H9 (cell line): ENCODE data around the gene CBFA2T2. TPM values are rescaled to one million over a fixed set of nuclear protein-coding genes. Genes with fewer than 3 reads are reported as not detected.

ENCODE experiments used
- DNase-seq: peaks from one replicate; pipeline ENCODE4 v3.0.0-alpha.2; 2017
- H2AFZ ChIP-seq: one replicate; pipeline ENCODE4 v1.6.1; 2013; ENCODE audit warnings: mild to moderate bottlenecking, low read length, control low read depth, moderate library complexity
- H2AK5ac ChIP-seq: 2 replicates; pipeline ENCODE4 v1.6.1; 2013; ENCODE audit warnings: low read length, control low read depth, mixed read lengths; ENCODE audit not compliant: insufficient read length
- H2BK120ac ChIP-seq: one replicate; pipeline ENCODE4 v1.6.1; 2013; ENCODE audit warnings: low read depth, mild to moderate bottlenecking, low read length, control low read depth, inconsistent platforms; ENCODE audit not compliant: poor library complexity, severe bottlenecking
- H2BK12ac ChIP-seq: 2 replicates; pipeline ENCODE4 v1.6.1; 2013; ENCODE audit warnings: low read length, control low read depth, mixed read lengths, low read depth; ENCODE audit not compliant: insufficient read length
- H2BK15ac ChIP-seq: 2 replicates; pipeline ENCODE4 v1.6.1; 2013; ENCODE audit warnings: low read depth, low read length, control low read depth
- H2BK20ac ChIP-seq: one replicate; pipeline ENCODE4 v1.6.1; 2013; ENCODE audit warnings: low read depth, mild to moderate bottlenecking, low read length, control low read depth, inconsistent platforms; ENCODE audit not compliant: poor library complexity, severe bottlenecking
- H2BK5ac ChIP-seq: 2 replicates; pipeline ENCODE4 v1.6.1; 2013; ENCODE audit warnings: low read length, control low read depth, mixed read lengths; ENCODE audit not compliant: insufficient read length
- H3K14ac ChIP-seq: 2 replicates; pipeline ENCODE4 v1.6.1; 2013; ENCODE audit warnings: low read length, control low read depth; ENCODE audit not compliant: insufficient read depth
- H3K18ac ChIP-seq: 2 replicates; pipeline ENCODE4 v1.6.1; 2013; ENCODE audit warnings: low read depth, mild to moderate bottlenecking, mixed read lengths, low read length, control low read depth; ENCODE audit not compliant: insufficient read length
- H3K23ac ChIP-seq: 2 replicates; pipeline ENCODE4 v1.6.1; 2013; ENCODE audit warnings: low read length, control low read depth, mixed read lengths, low read depth; ENCODE audit not compliant: insufficient read length
- H3K23me2 ChIP-seq: 2 replicates; pipeline ENCODE4 v1.6.1; 2013; ENCODE audit warnings: low read depth, mild to moderate bottlenecking, mixed read lengths, low read length, control low read depth; ENCODE audit not compliant: insufficient read length, poor library complexity, severe bottlenecking
- H3K27ac ChIP-seq: 2 replicates; pipeline ENCODE4 v1.5.1; 2013; ENCODE audit warnings: low read length, control low read depth, mixed read lengths, low read depth; ENCODE audit not compliant: insufficient read length
- H3K27me3 ChIP-seq: 2 replicates; pipeline ENCODE4 v1.6.1; 2013; ENCODE audit warnings: low read length, control low read depth, inconsistent platforms; ENCODE audit not compliant: insufficient read depth
- H3K4ac ChIP-seq: 2 replicates; pipeline ENCODE4 v1.6.1; 2013; ENCODE audit warnings: low read depth, mild to moderate bottlenecking, control low read depth, inconsistent platforms, low read length, moderate library complexity
- H3K4me1 ChIP-seq: 2 replicates; pipeline ENCODE4 v1.6.1; 2013; ENCODE audit warnings: low read length, control low read depth, inconsistent platforms; ENCODE audit not compliant: insufficient read depth
- H3K4me2 ChIP-seq: 2 replicates; pipeline ENCODE4 v1.6.1; 2013; ENCODE audit warnings: low read length, control low read depth, mixed read lengths; ENCODE audit not compliant: insufficient read length, insufficient read depth
- H3K56ac ChIP-seq: 2 replicates; pipeline ENCODE4 v1.6.1; 2013; ENCODE audit warnings: low read depth, mild to moderate bottlenecking, mixed read lengths, low read length, control low read depth; ENCODE audit not compliant: insufficient read length
- H3K79me1 ChIP-seq: 2 replicates; pipeline ENCODE4 v1.6.1; 2013; ENCODE audit warnings: low read depth, mild to moderate bottlenecking, moderate library complexity, low read length, control low read depth, inconsistent platforms; ENCODE audit not compliant: insufficient read depth, poor library complexity, severe bottlenecking
- H3K79me2 ChIP-seq: 2 replicates; pipeline ENCODE4 v1.6.1; 2013; ENCODE audit warnings: low read length, control low read depth, inconsistent platforms; ENCODE audit not compliant: insufficient read depth
- H3K9ac ChIP-seq: 2 replicates; pipeline ENCODE4 v1.6.1; 2013; ENCODE audit warnings: low read length, control low read depth, mixed read lengths; ENCODE audit not compliant: insufficient read length; ENCODE audit errors: extremely low read depth
- H3K9me3 ChIP-seq: one replicate; pipeline ENCODE4 v1.6.1; 2013; ENCODE audit warnings: low read depth, low read length, inconsistent platforms; ENCODE audit not compliant: control insufficient read depth
- H3T11ph ChIP-seq: one replicate; pipeline ENCODE4 v1.6.1; 2013; ENCODE audit warnings: mild to moderate bottlenecking, low read length, control low read depth, inconsistent platforms
- H4K20me1 ChIP-seq: one replicate; pipeline ENCODE4 v1.6.1; 2013; ENCODE audit not compliant: control insufficient read depth, insufficient read length, insufficient read depth
- H4K5ac ChIP-seq: 2 replicates; pipeline ENCODE4 v1.6.1; 2013; ENCODE audit warnings: low read depth, mild to moderate bottlenecking, mixed read lengths, low read length, control low read depth; ENCODE audit not compliant: insufficient read length
- H4K8ac ChIP-seq: replicated peaks from 2 replicates; pipeline ENCODE4 v1.6.1; 2013; ENCODE audit warnings: low read length, control low read depth, mixed read lengths, low read depth; ENCODE audit not compliant: insufficient read length
- H4K91ac ChIP-seq: 2 replicates; pipeline ENCODE4 v1.6.1; 2013; ENCODE audit warnings: low read depth, mild to moderate bottlenecking, moderate library complexity, mixed read lengths, low read length, control low read depth; ENCODE audit not compliant: insufficient read length
- H3K27ac Mint-ChIP-seq, 3 experiments: 2 replicates in 2 of 3; 3 replicates in 1 of 3; pipeline ENCODE4 v1.8.0; 2020 to 2021; ENCODE audit warnings: mixed read lengths in 3 of 3, mild to moderate bottlenecking in 1 of 3, moderate library complexity in 1 of 3
- H3K27me3 Mint-ChIP-seq: 2 replicates; pipeline ENCODE4 v1.8.0; 2021; ENCODE audit warnings: low read depth, mild to moderate bottlenecking, moderate library complexity, mixed read lengths
- H3K36me3 Mint-ChIP-seq, 3 experiments: 2 replicates in 2 of 3; 3 replicates in 1 of 3; pipeline ENCODE4 v1.8.0; 2020 to 2021; ENCODE audit warnings: low read depth in 3 of 3, mixed read lengths in 3 of 3; ENCODE audit not compliant: insufficient read depth in 1 of 3
- H3K4me1 Mint-ChIP-seq, 2 experiments: 2 replicates each; pipeline ENCODE4 v1.8.0; 2020; ENCODE audit warnings: mixed read lengths in 2 of 2
- H3K4me3 Mint-ChIP-seq, 2 experiments: 2 replicates in 1 of 2; 3 replicates in 1 of 2; pipeline ENCODE4 v1.8.0; 2020 to 2021; ENCODE audit warnings: mild to moderate bottlenecking in 2 of 2, mixed read lengths in 2 of 2, moderate library complexity in 1 of 2
- H3K9me3 Mint-ChIP-seq, 2 experiments: 2 replicates in 1 of 2; 3 replicates in 1 of 2; pipeline ENCODE4 v1.8.0; 2020; ENCODE audit warnings: mild to moderate bottlenecking in 2 of 2, mixed read lengths in 2 of 2, moderate library complexity in 1 of 2
- WGBS: extraction: QIAGEN DNeasy Blood & Tissue Kit; methylation state at CpG from one replicate; pipeline ENCODE4 v1.1.7; 2013; ENCODE audit warnings: missing lambda C conversion rate, low lambda C conversion rate, mixed read lengths; ENCODE audit not compliant: insufficient read length; ENCODE audit errors: extremely low coverage; 5-methylcytosine and 5-hydroxymethylcytosine counted together
- total RNA-seq: library from RNA; stranded (reverse); gene quantifications from 2 replicates; pipeline ENCODE4 v1.2.1, GENCODE V29; 2021
- TF ChIP-seq, protein P1 (sequence below): fragments of 200-600 bp; sonication (generic); conservative IDR thresholded peaks from 3 replicates; pipeline ENCODE4 v1.8.0; 2021; ENCODE audit warnings: antibody characterized with exemption, mild to moderate bottlenecking

Gene CBFA2T2
- total RNA-seq, 1 experiment from 2014 or later, result 11.2 TPM

DNA sequence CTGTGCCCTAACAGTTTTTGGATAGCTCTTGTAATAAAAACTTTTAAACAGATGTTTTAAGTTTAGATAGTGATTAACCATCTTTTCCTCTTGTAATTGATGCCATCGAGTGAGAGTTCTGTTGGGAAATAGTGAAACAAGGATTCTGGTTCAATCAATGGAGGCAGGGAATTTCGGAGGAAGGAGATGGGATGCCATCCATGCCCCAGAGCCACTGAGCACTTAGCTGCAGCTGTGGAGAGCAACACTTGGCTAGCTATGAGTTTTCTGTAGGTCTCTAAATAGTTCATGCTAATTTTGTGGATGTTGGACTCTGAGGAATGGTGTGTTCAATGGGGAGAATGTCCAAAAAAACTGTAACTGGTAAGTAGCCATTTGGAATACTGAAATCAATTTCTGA, 16.7 kb downstream of the CBFA2T2 start:
- H2BK5ac ChIP-seq, result no peak overlapping the region
- H2BK120ac ChIP-seq, result no peak overlapping the region
- Mint-ChIP-seq H3K4me1 (0 out of 4 replicates have a peak, but pooled peaks cover 0 to 4% of the 10 kb centered on the region in 2 experiments), H3K36me3 (peaks cover 6 to 10% (median 9%) of the 10 kb centered on the region in 3 experiments; a peak in 6 of 7 replicates), H3K4me3 (no peak overlapping the region), H3K27me3 (no peaks in the 10 kb centered on the region), H3K27ac (no peak overlapping the region), H3K9me3 (no peaks in the 10 kb centered on the region; a peak in 1 of 5 replicates)
- H3K27ac ChIP-seq, result no peak overlapping the region
- H3T11ph ChIP-seq, result no peak overlapping the region
- H2BK12ac ChIP-seq, result no peak overlapping the region
- H4K8ac ChIP-seq, result no peak overlapping the region
- H3K23ac ChIP-seq, result no peak overlapping the region
- H3K23me2 ChIP-seq, result no peaks in the 10 kb centered on the region
- TF ChIP-seq, protein P1, sequence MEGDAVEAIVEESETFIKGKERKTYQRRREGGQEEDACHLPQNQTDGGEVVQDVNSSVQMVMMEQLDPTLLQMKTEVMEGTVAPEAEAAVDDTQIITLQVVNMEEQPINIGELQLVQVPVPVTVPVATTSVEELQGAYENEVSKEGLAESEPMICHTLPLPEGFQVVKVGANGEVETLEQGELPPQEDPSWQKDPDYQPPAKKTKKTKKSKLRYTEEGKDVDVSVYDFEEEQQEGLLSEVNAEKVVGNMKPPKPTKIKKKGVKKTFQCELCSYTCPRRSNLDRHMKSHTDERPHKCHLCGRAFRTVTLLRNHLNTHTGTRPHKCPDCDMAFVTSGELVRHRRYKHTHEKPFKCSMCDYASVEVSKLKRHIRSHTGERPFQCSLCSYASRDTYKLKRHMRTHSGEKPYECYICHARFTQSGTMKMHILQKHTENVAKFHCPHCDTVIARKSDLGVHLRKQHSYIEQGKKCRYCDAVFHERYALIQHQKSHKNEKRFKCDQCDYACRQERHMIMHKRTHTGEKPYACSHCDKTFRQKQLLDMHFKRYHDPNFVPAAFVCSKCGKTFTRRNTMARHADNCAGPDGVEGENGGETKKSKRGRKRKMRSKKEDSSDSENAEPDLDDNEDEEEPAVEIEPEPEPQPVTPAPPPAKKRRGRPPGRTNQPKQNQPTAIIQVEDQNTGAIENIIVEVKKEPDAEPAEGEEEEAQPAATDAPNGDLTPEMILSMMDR, result no peak
- no peaks in the 10 kb centered on the region for H3K79me2 ChIP-seq
- no peak overlapping the region for H2BK20ac ChIP-seq
- H3K9ac ChIP-seq, result no peak overlapping the region
- H3K4me1 ChIP-seq, result no peaks in the 10 kb centered on the region
- H4K5ac ChIP-seq, result no peak overlapping the region
- no peaks in the 10 kb centered on the region for H3K9me3 ChIP-seq
- DNase-seq, result no peak
- H4K20me1 ChIP-seq, result no peaks in the 10 kb centered on the region
- no peak overlapping the region for H3K14ac ChIP-seq
- WGBS, result no CpG with 5 or more reads among the region's 2 CpGs
- no peaks in the 10 kb centered on the region for H3K27me3 ChIP-seq
- no peak overlapping the region for H4K91ac ChIP-seq
- no peaks in the 10 kb centered on the region for H3K79me1 ChIP-seq
- H3K56ac ChIP-seq, result no peak overlapping the region
- no peak overlapping the region for H3K18ac ChIP-seq
- no peak overlapping the region for H3K4me2 ChIP-seq
- H3K4ac ChIP-seq, result no peak overlapping the region
- no peak overlapping the region for H2BK15ac ChIP-seq
- H2AFZ ChIP-seq, result no peak overlapping the region
- H2AK5ac ChIP-seq, result no peak overlapping the region
